AG04450 (cell line): ENCODE data around the gene RASL10A. TPM values are rescaled to one million over a fixed set of nuclear protein-coding genes. Genes with fewer than 3 reads are reported as not detected.

Source experiments
- CTCF ChIA-PET: fragments of 300-600, 350-600 bp; formaldehyde crosslinking; extraction: SDS; loops from one replicate; lab custom pipeline; 2022; ENCODE audit warnings: antibody characterized with exemption, inconsistent platforms; lab: Charles Lee
- POLR2A ChIA-PET: fragments of 350-600 bp; formaldehyde crosslinking; extraction: SDS; loops from one replicate; lab custom pipeline; 2021; ENCODE audit warnings: antibody characterized with exemption, inconsistent platforms; lab: Yijun Ruan, JAX
- DNase-seq: peaks from one replicate; pipeline ENCODE4 v3.0.0-alpha.2; 2011; ENCODE audit warnings: low read depth, low spot score
- H3K27ac ChIP-seq: one replicate; pipeline ENCODE4 v1.5.1; 2012; ENCODE audit warnings: low read depth, low read length, control low read depth
- H3K27me3 ChIP-seq: one replicate; pipeline ENCODE4 v1.6.0; 2012; ENCODE audit warnings: low read length; ENCODE audit not compliant: control insufficient read depth, insufficient read depth
- H3K4me3 ChIP-seq: 2 replicates; pipeline ENCODE4 v1.5.1; 2011; ENCODE audit warnings: mild to moderate bottlenecking, low read depth, low read length, control low read depth
- H3K9me3 ChIP-seq: 2 replicates; pipeline ENCODE4 v1.5.1; 2012; ENCODE audit warnings: low read length; ENCODE audit not compliant: control insufficient read depth, insufficient read depth
- CTCF ChIP-seq: IDR thresholded peaks from 2 replicates; pipeline ENCODE4 v1.5.1; 2011; ENCODE audit warnings: low read depth, low read length, control low read depth, inconsistent platforms
- polyA plus RNA-seq: library from polyadenylated mRNA; depleted of rRNA; stranded (reverse); fragments of >200 nt; gene quantifications from 2 replicates; pipeline ENCODE4 v1.2.3, GENCODE V29; 2011

RASL10A gene
- polyA plus RNA-seq, 1 experiment, result not detected

GRCh38 chr22:29323641-29324040 lies 8.1 kb upstream of the RASL10A start:
- H3K27me3 ChIP-seq, result no peaks in the 10 kb centered on the region
- H3K9me3 ChIP-seq, result no peaks in the 10 kb centered on the region; the same call in 1 of the 2 replicates
- no peak for TF ChIP-seq CTCF
- DNase-seq, result no peak
- H3K27ac ChIP-seq, result no peak overlapping the region
- no peak overlapping the region for H3K4me3 ChIP-seq
- ChIA-PET POLR2A (interaction anchor here (0.7 kb wide), 1 partner anchor 14 kb away, joined by 6 read pairs; no protein-coding TSS in a partner anchor), CTCF (interaction anchor here (0.6 kb wide), 1 partner anchor 18 kb away, joined by 3 read pairs; no protein-coding TSS in a partner anchor)

DNA sequence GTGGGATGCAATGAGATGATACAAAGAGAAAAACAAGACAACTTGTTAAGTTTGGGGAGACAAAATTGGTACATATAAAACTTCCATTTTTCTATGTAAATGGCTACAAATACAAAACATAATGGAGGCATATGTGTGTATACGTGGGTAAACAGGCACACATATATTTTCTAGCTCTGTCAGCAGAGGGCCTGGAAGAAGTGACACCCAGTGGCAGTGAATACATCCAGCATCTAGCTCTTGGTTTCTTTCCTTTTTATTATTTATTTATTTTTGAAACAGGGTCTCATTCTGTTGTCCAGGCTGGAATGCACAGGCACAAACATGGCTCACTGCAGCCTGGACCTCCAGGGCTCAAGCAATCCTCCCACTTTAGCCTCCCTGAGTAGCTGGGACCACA lies 5.0 kb upstream of the RASL10A start:
- TF ChIP-seq CTCF, result peak; percentile 15; the same call in 1 of the 2 replicates
- no peak overlapping the region for H3K4me3 ChIP-seq
- peaks cover 16% of the 10 kb centered on the region for H3K27me3 ChIP-seq
- ChIA-PET CTCF (interaction anchor here (1.3 kb wide), 1 partner anchor 39 kb away, joined by 4 read pairs; no protein-coding TSS in a partner anchor), POLR2A (no interaction called here)
- DNase-seq, result no peak
- H3K27ac ChIP-seq, result no peak overlapping the region
- H3K9me3 ChIP-seq, result peaks cover 4% of the 10 kb centered on the region; the same call in 1 of the 2 replicates

GRCh38 chr22:29319072-29319471 lies 3.6 kb upstream of the RASL10A start:
- no peak for DNase-seq
- H3K27ac ChIP-seq, result no peak overlapping the region
- POLR2A ChIA-PET, result no interaction called here
- H3K27me3 ChIP-seq, result peaks cover 27% of the 10 kb centered on the region
- H3K9me3 ChIP-seq, result peaks cover 4% of the 10 kb centered on the region; the same call in 1 of the 2 replicates
- CTCF ChIA-PET, result interaction anchor here (1.4 kb wide), 1 partner anchor 40 kb away, joined by 3 read pairs; no protein-coding TSS in a partner anchor
- no peak overlapping the region for H3K4me3 ChIP-seq
- no peak for TF ChIP-seq CTCF

GRCh38 chr22:29317827-29318454 lies 2.4 kb upstream of the RASL10A start:
- ChIA-PET POLR2A (no interaction called here), CTCF (interaction anchor here (0.6 to 1.4 kb wide), 2 partner anchors 41 to 236 kb away, joined by 3 to 5 read pairs; partner anchors contain the start of gene THOC5)
- peaks cover 9% of the 10 kb centered on the region; the same call in 1 of the 2 replicates for H3K9me3 ChIP-seq
- no peak overlapping the region for H3K4me3 ChIP-seq
- TF ChIP-seq CTCF, result no peak
- DNase-seq, result no peak
- H3K27ac ChIP-seq, result no peak overlapping the region
- H3K27me3 ChIP-seq, result peaks cover 36% of the 10 kb centered on the region
